A673 (cell line): ENCODE measurements around the gene FYCO1. TPM values are rescaled to one million over a fixed set of nuclear protein-coding genes. Genes with fewer than 3 reads are reported as not detected.

Experiments used
- BruUV-seq: library from RNA; stranded (reverse); fragments of 400-500 nt; replicated peaks from 2 replicates; lab custom pipeline; 2021; lab: Mats Ljungman, UMichigan
- CTCF ChIA-PET: fragments of 300-600 bp; sonication (Branson Sonifier 250); formaldehyde crosslinking; loops from one replicate; lab custom pipeline; 2022; ENCODE audit warnings: antibody characterized with exemption; lab: Charles Lee
- POLR2A ChIA-PET: fragments of 300-600 bp; sonication (Branson Sonifier 250); formaldehyde crosslinking; loops from one replicate; lab custom pipeline; 2022; ENCODE audit warnings: antibody characterized with exemption; ENCODE audit not compliant: low non-redundant PET; lab: Charles Lee
- DNase-seq: peaks from one replicate; pipeline ENCODE4 v3.0.0-alpha.2; 2015; ENCODE audit warnings: low spot score
- H3K27ac ChIP-seq: fragments of 200-600 bp; sonication (generic); 2 replicates; pipeline ENCODE4 v1.5.1; 2016; ENCODE audit warnings: mixed run types, low read depth, mild to moderate bottlenecking, mixed read lengths, antibody characterized with exemption, low read length; ENCODE audit not compliant: poor library complexity, severe bottlenecking
- H3K27me3 ChIP-seq: fragments of 200-600 bp; sonication (generic); replicated peaks from 2 replicates; pipeline ENCODE4 v1.6.1; 2017; ENCODE audit warnings: mixed run types, low read depth, mild to moderate bottlenecking, mixed read lengths, antibody characterized with exemption, low read length; ENCODE audit not compliant: insufficient read depth, poor library complexity
- H3K36me3 ChIP-seq: fragments of 200-600 bp; sonication (generic); 2 replicates; pipeline ENCODE4 v1.6.1; 2016; ENCODE audit warnings: mixed run types, mild to moderate bottlenecking, mixed read lengths, antibody characterized with exemption, low read length; ENCODE audit not compliant: insufficient read depth, poor library complexity, severe bottlenecking
- H3K4me1 ChIP-seq: fragments of 200-600 bp; sonication (generic); 2 replicates; pipeline ENCODE4 v1.6.1; 2017; ENCODE audit warnings: mixed run types, mild to moderate bottlenecking, mixed read lengths, antibody characterized with exemption, low read length; ENCODE audit not compliant: insufficient read depth, poor library complexity, severe bottlenecking
- H3K4me3 ChIP-seq: fragments of 200-600 bp; sonication (generic); 2 replicates; pipeline ENCODE4 v1.5.1; 2016; ENCODE audit warnings: low read depth, mixed run types, mild to moderate bottlenecking, mixed read lengths, low read length; ENCODE audit not compliant: poor library complexity, severe bottlenecking
- H3K9me3 ChIP-seq: fragments of 200-600 bp; sonication (generic); 2 replicates; pipeline ENCODE4 v1.6.1; 2016; ENCODE audit warnings: mixed run types, low read depth, mild to moderate bottlenecking, mixed read lengths, antibody characterized with exemption, low read length; ENCODE audit not compliant: poor library complexity, severe bottlenecking
- CTCF ChIP-seq: fragments of 300-800, 200-600 bp; sonication (generic); conservative IDR thresholded peaks from 2 replicates; pipeline ENCODE4 v1.5.1; 2017; ENCODE audit warnings: low read depth, mild to moderate bottlenecking, antibody characterized with exemption, low read length, moderate library complexity, mixed read lengths
- EZH2 ChIP-seq: fragments of 200-600 bp; sonication (generic); IDR thresholded peaks from 2 replicates; pipeline ENCODE4 v1.6.1; 2017; ENCODE audit warnings: borderline replicate concordance, low read depth, mild to moderate bottlenecking, mixed read lengths, antibody characterized with exemption, low read length; ENCODE audit not compliant: poor library complexity, severe bottlenecking
- intact Hi-C: fragments of 100-400 bp; cut with micrococcal nuclease; formaldehyde crosslinking; loops from one replicate; pipeline ENCODE4 v1.10.0; 2022; ENCODE audit not compliant: unreplicated experiment
- total RNA-seq: library from RNA; stranded (reverse); gene quantifications from 2 replicates; pipeline ENCODE4 v1.2.3, GENCODE V29; 2021

Gene FYCO1
- total RNA-seq, 1 experiment from 2014 or later = 7.4 TPM

GRCh38 chr3:46012246-46012645 is 16.6 kb upstream of the FYCO1 start:
- no TSS peak for BruUV-seq
- TF ChIP-seq EZH2 (no peak), CTCF (no peak)
- H3K27me3 ChIP-seq = no peaks in the 10 kb centered on the region
- CTCF ChIA-PET = no interaction called here
- H3K4me3 ChIP-seq = no peak overlapping the region
- no peaks in the 10 kb centered on the region for H3K36me3 ChIP-seq
- H3K9me3 ChIP-seq = no peaks in the 10 kb centered on the region
- H3K4me1 ChIP-seq = no peaks in the 10 kb centered on the region
- no peak for DNase-seq
- POLR2A ChIA-PET = no interaction called here
- no peak overlapping the region for H3K27ac ChIP-seq
- intact Hi-C loops = no loop called here

- POLR2A ChIA-PET = no interaction called here
- Histone ChIP-seq H3K27me3 (no peaks in the 10 kb centered on the region), H3K36me3 (no peaks in the 10 kb centered on the region), H3K9me3 (no peaks in the 10 kb centered on the region), H3K4me1 (no peaks in the 10 kb centered on the region), H3K4me3 (no peak overlapping the region), H3K27ac (no peak overlapping the region)
- intact Hi-C loops = no loop called here
- BruUV-seq = no TSS peak
- no peak for TF ChIP-seq CTCF
- no peak for TF ChIP-seq EZH2
- CTCF ChIA-PET = no interaction called here
- no peak for DNase-seq
These were observed 15.0 kb upstream of the FYCO1 start for GRCh38 chr3:46010519-46011113.

GRCh38 chr3:46008058-46008457 is 12.4 kb upstream of the FYCO1 start:
- intact Hi-C loops = no loop called here
- no peak for DNase-seq
- Histone ChIP-seq H3K27me3 (no peaks in the 10 kb centered on the region), H3K9me3 (no peaks in the 10 kb centered on the region), H3K4me1 (no peaks in the 10 kb centered on the region), H3K36me3 (no peaks in the 10 kb centered on the region), H3K4me3 (no peak overlapping the region), H3K27ac (no peak overlapping the region)
- no TSS peak for BruUV-seq
- CTCF ChIA-PET = no interaction called here
- POLR2A ChIA-PET = no interaction called here
- TF ChIP-seq EZH2 (no peak), CTCF (no peak)
